Small intestine (tissue), 16 donors: ENCODE results near the gene CAPN15. TPM values are rescaled to one million over a fixed set of nuclear protein-coding genes. Genes with fewer than 3 reads are reported as not detected.
"Not testable (repeated sequence)": the region's sequence is repeated elsewhere in the genome, so short reads cannot be mapped to it uniquely, and the experiment has no call there.

ENCODE experiments used
- DNase-seq, 2 donors: peaks; one replicate each; pipeline versions ENCODE4 v3.0.0 to v3.0.0-alpha.2; 2013
- FAIRE-seq: peaks from 2 replicates; lab custom pipeline; 2012; peaks lifted over from hg19 to GRCh38; lab: Jason Lieb, UNC
- H3K27ac ChIP-seq, 3 donors: one replicate each; pipeline ENCODE4 v1.5.1; 2013; ENCODE audit warnings: low read length in 2 of 3, mild to moderate bottlenecking in 2 of 3, control low read depth in 1 of 3, inconsistent platforms in 1 of 3, low read depth in 1 of 3, moderate library complexity in 1 of 3
- H3K27me3 ChIP-seq, 3 donors: one replicate each; pipeline ENCODE4 v1.6.1; 2013; ENCODE audit warnings: low read length in 3 of 3, inconsistent platforms in 1 of 3; ENCODE audit not compliant: control insufficient read depth in 3 of 3, insufficient read depth in 3 of 3
- H3K36me3 ChIP-seq, 3 donors: one replicate each; pipeline ENCODE4 v1.6.1; 2013; ENCODE audit warnings: low read length in 3 of 3, inconsistent platforms in 1 of 3, low read depth in 1 of 3, mild to moderate bottlenecking in 1 of 3, moderate library complexity in 1 of 3; ENCODE audit not compliant: control insufficient read depth in 3 of 3, insufficient read depth in 2 of 3
- H3K4me1 ChIP-seq, 3 donors: one replicate each; pipeline ENCODE4 v1.6.1; 2013; ENCODE audit warnings: low read length in 2 of 3, inconsistent platforms in 1 of 3, low read depth in 1 of 3, mild to moderate bottlenecking in 1 of 3, moderate library complexity in 1 of 3; ENCODE audit not compliant: control insufficient read depth in 3 of 3, insufficient read depth in 2 of 3
- H3K4me3 ChIP-seq, 3 donors: one replicate each; pipeline ENCODE4 v1.5.1; 2013; ENCODE audit warnings: low read length in 3 of 3, control low read depth in 1 of 3, inconsistent platforms in 1 of 3, low read depth in 1 of 3, mild to moderate bottlenecking in 1 of 3, moderate library complexity in 1 of 3
- H3K9me3 ChIP-seq, 2 donors: one replicate each; pipeline ENCODE4 v1.6.1; 2013; ENCODE audit warnings: low read depth in 1 of 2, low read length in 1 of 2; ENCODE audit not compliant: control insufficient read depth in 2 of 2, insufficient read depth in 1 of 2
- WGBS, 3 donors: extraction: QIAGEN DNeasy Blood & Tissue Kit; methylation state at CpG; one replicate each; pipeline ENCODE4 v1.1.7; 2013; 5-methylcytosine and 5-hydroxymethylcytosine counted together
- long read RNA-seq, 10 donors: transcript quantifications; one replicate each; lab custom pipeline, GENCODE V29; 2026
- polyA plus RNA-seq, 4 donors: library from polyadenylated mRNA; stranded (reverse) in 3 of 4; unstranded in 1 of 4; fragments of 200-250 nt in 3 of 4; fragments of 120-200 nt in 1 of 4; gene quantifications; one replicate each; pipeline versions ENCODE4 v1.2.1 to v1.2.3, GENCODE V29; 2013
- donor health status: healthy with polysubstance abuse.
- donor health status: control.
- donor health status: control.
- donor health status: Bipolar disorder and iron deficiency.
- donor health status: healthy.

CAPN15 gene
- polyA plus RNA-seq, result 100 to 1,000 TPM in 1 of 4 donors, 10 to 100 TPM in 3; 51.3 to 105 (median 70.2) TPM
- long read RNA-seq, donor 1, result 0 reads
- long read RNA-seq, donor 2, full-length matches to known transcripts, result 3 of 3 reads
- long read RNA-seq, donor 2, partial matches to known transcripts, result 0 of 3 reads
- long read RNA-seq, donor 2, other reads (novel, unspliced or antisense), result 0 of 3 reads
- long read RNA-seq, donor 3, partial matches to known transcripts, result 0 of 4 reads
- long read RNA-seq, donor 3, other reads (novel, unspliced or antisense), result 0 of 4 reads
- long read RNA-seq, donor 4, result 0 reads
- long read RNA-seq, donor 5, partial matches to known transcripts, result 0 of 1 reads
- long read RNA-seq, donor 5, other reads (novel, unspliced or antisense), result 0 of 1 reads
- long read RNA-seq, donor 6, result 0 reads
- long read RNA-seq, donor 7, partial matches to known transcripts, result 0 of 1 reads
- long read RNA-seq, donor 7, other reads (novel, unspliced or antisense), result 0 of 1 reads
- long read RNA-seq, donor 8, result 0 reads
- long read RNA-seq, donor 9, result 0 reads
- long read RNA-seq, donor 10, partial matches to known transcripts, result 21 of 25 reads
- long read RNA-seq, donor 10, other reads (novel, unspliced or antisense), result 0 of 25 reads

- H3K9me3 ChIP-seq, result no peaks in the 10 kb centered on the region
- peak; percentile 86 to 96 for DNase-seq
- WGBS, 3 donors, result 0% methylated on average over 79 to 129 of the region's 129 CpGs
- H3K4me3 ChIP-seq, result peak within 1 kb of the TSS; percentile 71 to 93 (median 79)
- H3K27me3 ChIP-seq, result no peaks in the 10 kb centered on the region
- peaks cover 11 to 54% (median 13%) of the 10 kb centered on the region in 3 donors for H3K4me1 ChIP-seq
- H3K36me3 ChIP-seq, result peaks cover 0 to 52% (median 0%) of the 10 kb centered on the region in 3 donors
- H3K27ac ChIP-seq, result peak within 1 kb of the TSS; percentile 93 to 99 (median 97)
- FAIRE-seq, result no peak
Observed at GRCh38 chr16:527015-527903, at the start of gene CAPN15. Gene CAPN15, plus strand, starts transcription at chr16:527712. Its CDS starts 19,127 bp downstream, at chr16:546839.

GRCh38 chr16:478287-478686 is 49.2 kb upstream of the CAPN15 start:
- H3K27me3 ChIP-seq, H3K9me3 ChIP-seq, FAIRE-seq, H3K4me3 ChIP-seq: not testable (repeated sequence)
- Histone ChIP-seq H3K27ac (peak overlapping the region in 1 of 3 donors; percentile 45), H3K4me1 (peaks cover 0 to 50% (median 0%) of the 10 kb centered on the region in 3 donors), H3K36me3 (peaks cover 0 to 65% (median 0%) of the 10 kb centered on the region in 3 donors)
- peak; percentile 30 to 62 for DNase-seq
- WGBS, 3 donors, result 36 to 72% (median 52%) methylated on average over 10 of the region's 10 CpGs

GRCh38 chr16:482468-483185 is 44.9 kb upstream of the CAPN15 start:
- WGBS, 3 donors, result 93 to 95% (median 95%) methylated on average over 31 of the region's 31 CpGs
- H3K36me3 ChIP-seq, result peaks cover 0 to 74% (median 7%) of the 10 kb centered on the region in 3 donors

GRCh38 chr16:483341-484075 is 44.0 kb upstream of the CAPN15 start:
- no peaks in the 10 kb centered on the region for H3K9me3 ChIP-seq
- no peak for FAIRE-seq
- peaks cover 0 to 76% (median 7%) of the 10 kb centered on the region in 3 donors for H3K36me3 ChIP-seq
- DNase-seq, result peak in 1 of 2 donors; percentile 42
- WGBS, 3 donors, result 75 to 77% (median 76%) methylated on average over 14 of the region's 14 CpGs
- H3K4me1 ChIP-seq, result peaks cover 0 to 21% (median 0%) of the 10 kb centered on the region in 3 donors
- no peak overlapping the region for H3K4me3 ChIP-seq
- no peaks in the 10 kb centered on the region for H3K27me3 ChIP-seq
- peak overlapping the region in 1 of 3 donors; percentile 75 for H3K27ac ChIP-seq

More at GRCh38 chr16:482468-483185, 44.9 kb upstream of the CAPN15 start:
- H3K9me3 ChIP-seq, result no peaks in the 10 kb centered on the region
- H3K27me3 ChIP-seq, result no peaks in the 10 kb centered on the region
- FAIRE-seq, result no peak
- no peak overlapping the region for H3K4me3 ChIP-seq
- peaks cover 0 to 22% (median 0%) of the 10 kb centered on the region in 3 donors for H3K4me1 ChIP-seq
- DNase-seq, result no peak
- peak overlapping the region in 1 of 3 donors; percentile 75 for H3K27ac ChIP-seq

- Histone ChIP-seq H3K4me3 (no peak overlapping the region), H3K27me3 (no peaks in the 10 kb centered on the region), H3K4me1 (no peaks in the 10 kb centered on the region), H3K27ac (no peak overlapping the region), H3K36me3 (peaks cover 0 to 75% (median 5%) of the 10 kb centered on the region in 3 donors), H3K9me3 (no peaks in the 10 kb centered on the region)
- WGBS, 3 donors, result 91 to 92% (median 91%) methylated on average over 16 of the region's 16 CpGs
- DNase-seq, result no peak
- FAIRE-seq, result no peak
Observed at GRCh38 chr16:489606-490005, 37.9 kb upstream of the CAPN15 start.

- Histone ChIP-seq H3K4me1 (no peaks in the 10 kb centered on the region), H3K27me3 (no peaks in the 10 kb centered on the region), H3K36me3 (peaks cover 0 to 71% (median 2%) of the 10 kb centered on the region in 3 donors), H3K27ac (no peak overlapping the region), H3K4me3 (no peak overlapping the region), H3K9me3 (no peaks in the 10 kb centered on the region)
- WGBS, 3 donors, result 87 to 92% (median 89%) methylated on average over 10 of the region's 10 CpGs
- no peak for DNase-seq
- FAIRE-seq, result no peak
Observed at GRCh38 chr16:490768-491167, 36.7 kb upstream of the CAPN15 start.

GRCh38 chr16:491220-491919 is 36.1 kb upstream of the CAPN15 start:
- DNase-seq, result no peak
- H3K4me3 ChIP-seq, result no peak overlapping the region
- no peaks in the 10 kb centered on the region for H3K27me3 ChIP-seq
- H3K9me3 ChIP-seq, result no peaks in the 10 kb centered on the region
- H3K4me1 ChIP-seq, result no peaks in the 10 kb centered on the region
- WGBS, 3 donors, result 86 to 95% (median 92%) methylated on average over 19 of the region's 19 CpGs
- H3K36me3 ChIP-seq, result peaks cover 0 to 74% (median 2%) of the 10 kb centered on the region in 3 donors
- FAIRE-seq, result no peak
- no peak overlapping the region for H3K27ac ChIP-seq
